PC-9 (cell line): Measurements from ENCODE around the gene HS3ST2. TPM values are rescaled to one million over a fixed set of nuclear protein-coding genes. Genes with fewer than 3 reads are reported as not detected.

ENCODE experiments used
- BruUV-seq: library from RNA; stranded (reverse); fragments of 400-500 nt; replicated peaks from 2 replicates; lab custom pipeline; 2021; lab: Mats Ljungman, UMichigan
- CTCF ChIA-PET: fragments of 300-600 bp; sonication (Branson Sonifier 250); formaldehyde crosslinking; loops from one replicate; lab custom pipeline; 2022; ENCODE audit warnings: antibody characterized with exemption; lab: Charles Lee
- POLR2A ChIA-PET: fragments of 300-600 bp; sonication (Branson Sonifier 250); formaldehyde crosslinking; loops from one replicate; lab custom pipeline; 2022; ENCODE audit warnings: antibody characterized with exemption; ENCODE audit not compliant: unreplicated experiment; lab: Charles Lee
- DNase-seq, 2 experiments: peaks; one replicate each; pipeline versions ENCODE4 v3.0.0 to v3.0.0-alpha.2; 2015 to 2022; ENCODE audit warnings: mixed read lengths in 1 of 2
- H2AFZ ChIP-seq: fragments of 200-600 bp; sonication (generic); 2 replicates; pipeline ENCODE4 v1.8.1; 2017; ENCODE audit warnings: antibody characterized with exemption
- H3F3A ChIP-seq: fragments of 200-600 bp; sonication (generic); 2 replicates; pipeline ENCODE4 v1.8.1; 2017; ENCODE audit warnings: antibody characterized with exemption, mild to moderate bottlenecking, low read depth; ENCODE audit not compliant: insufficient read depth
- H3K27ac ChIP-seq: fragments of 200-600 bp; sonication (generic); 2 replicates; pipeline ENCODE4 v1.6.1; 2016; ENCODE audit warnings: mixed run types
- H3K27me3 ChIP-seq: fragments of 200-600 bp; sonication (generic); 2 replicates; pipeline ENCODE4 v1.6.1; 2016; ENCODE audit warnings: low read depth, mixed run types; ENCODE audit not compliant: insufficient read depth
- H3K36me3 ChIP-seq: fragments of 200-600 bp; sonication (generic); 2 replicates; pipeline ENCODE4 v1.6.1; 2016; ENCODE audit warnings: low read depth, mixed run types
- H3K4me1 ChIP-seq: fragments of 200-600 bp; sonication (generic); replicated peaks from 2 replicates; pipeline ENCODE4 v1.6.1; 2016; ENCODE audit warnings: mixed run types; ENCODE audit not compliant: insufficient read depth
- H3K4me2 ChIP-seq: fragments of 200-600 bp; sonication (generic); 2 replicates; pipeline ENCODE4 v1.6.1; 2017; ENCODE audit warnings: mixed run types
- H3K4me3 ChIP-seq: fragments of 200-600 bp; sonication (generic); 2 replicates; pipeline ENCODE4 v1.6.1; 2016; ENCODE audit warnings: mixed run types
- H3K79me2 ChIP-seq: fragments of 200-600 bp; sonication (generic); 2 replicates; pipeline ENCODE4 v1.6.1; 2017; ENCODE audit warnings: low read depth, mixed run types
- H3K9me2 ChIP-seq: fragments of 200-600 bp; sonication (generic); 2 replicates; pipeline ENCODE4 v1.8.1; 2017; ENCODE audit warnings: mild to moderate bottlenecking; ENCODE audit not compliant: insufficient read depth
- H3K9me3 ChIP-seq: fragments of 200-600 bp; sonication (generic); 2 replicates; pipeline ENCODE4 v1.8.1; 2016; ENCODE audit warnings: low read depth; ENCODE audit not compliant: insufficient read depth
- H4K20me1 ChIP-seq: fragments of 200-600 bp; sonication (generic); 2 replicates; pipeline ENCODE4 v1.8.1; 2017; ENCODE audit not compliant: insufficient read depth
- EZH2 ChIP-seq: fragments of 200-600 bp; sonication (generic); IDR thresholded peaks from 2 replicates; pipeline ENCODE4 v1.8.0; 2017; ENCODE audit warnings: antibody characterized with exemption, low read depth
- intact Hi-C: fragments of 100-400 bp; cut with micrococcal nuclease; formaldehyde crosslinking; loops from one replicate; pipeline ENCODE4 v1.10.0; 2022; ENCODE audit not compliant: unreplicated experiment
- total RNA-seq: library from RNA; stranded (reverse); gene quantifications from 2 replicates; pipeline ENCODE4 v1.2.3, GENCODE V29; 2021
- TF ChIP-seq, protein P1 (sequence below): fragments of 200-600 bp; sonication (generic); conservative IDR thresholded peaks from 2 replicates; pipeline ENCODE4 v1.6.1; 2017; ENCODE audit warnings: mixed run types, antibody characterized with exemption, mild to moderate bottlenecking, moderate library complexity

Gene HS3ST2
- total RNA-seq, 1 experiment from 2014 or later = 1.1 TPM

DNA sequence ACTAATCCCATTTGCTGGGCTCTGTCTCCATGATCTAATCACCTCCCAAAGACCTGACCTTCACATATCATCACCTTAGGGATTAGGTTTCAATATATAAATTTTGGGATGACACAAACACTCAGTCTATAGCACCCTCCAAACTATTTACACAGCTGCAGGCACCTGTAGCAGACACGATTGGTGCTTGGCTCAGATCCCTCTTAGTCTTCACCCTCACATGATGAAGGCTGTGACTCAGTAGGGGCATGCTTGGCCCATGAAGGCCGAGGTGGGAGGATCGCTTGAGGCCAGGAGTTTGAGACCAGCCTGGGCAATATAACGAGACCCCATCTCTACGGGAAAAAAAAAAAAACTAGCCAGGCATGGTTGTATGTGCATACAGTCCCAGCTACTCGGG lies 73.5 kb downstream of the HS3ST2 start:
- Histone ChIP-seq H3F3A (no peaks in the 10 kb centered on the region), H3K4me2 (no peak overlapping the region), H3K4me3 (no peak overlapping the region), H2AFZ (no peak overlapping the region), H4K20me1 (no peaks in the 10 kb centered on the region), H3K27me3 (peaks cover 41% of the 10 kb centered on the region), H3K9me3 (no peaks in the 10 kb centered on the region), H3K9me2 (no peaks in the 10 kb centered on the region), H3K79me2 (no peaks in the 10 kb centered on the region), H3K4me1 (no peaks in the 10 kb centered on the region), H3K27ac (no peak overlapping the region), H3K36me3 (no peaks in the 10 kb centered on the region)
- DNase-seq = no peak
- no TSS peak for BruUV-seq
- intact Hi-C loops = no loop called here
- TF ChIP-seq, protein P1, sequence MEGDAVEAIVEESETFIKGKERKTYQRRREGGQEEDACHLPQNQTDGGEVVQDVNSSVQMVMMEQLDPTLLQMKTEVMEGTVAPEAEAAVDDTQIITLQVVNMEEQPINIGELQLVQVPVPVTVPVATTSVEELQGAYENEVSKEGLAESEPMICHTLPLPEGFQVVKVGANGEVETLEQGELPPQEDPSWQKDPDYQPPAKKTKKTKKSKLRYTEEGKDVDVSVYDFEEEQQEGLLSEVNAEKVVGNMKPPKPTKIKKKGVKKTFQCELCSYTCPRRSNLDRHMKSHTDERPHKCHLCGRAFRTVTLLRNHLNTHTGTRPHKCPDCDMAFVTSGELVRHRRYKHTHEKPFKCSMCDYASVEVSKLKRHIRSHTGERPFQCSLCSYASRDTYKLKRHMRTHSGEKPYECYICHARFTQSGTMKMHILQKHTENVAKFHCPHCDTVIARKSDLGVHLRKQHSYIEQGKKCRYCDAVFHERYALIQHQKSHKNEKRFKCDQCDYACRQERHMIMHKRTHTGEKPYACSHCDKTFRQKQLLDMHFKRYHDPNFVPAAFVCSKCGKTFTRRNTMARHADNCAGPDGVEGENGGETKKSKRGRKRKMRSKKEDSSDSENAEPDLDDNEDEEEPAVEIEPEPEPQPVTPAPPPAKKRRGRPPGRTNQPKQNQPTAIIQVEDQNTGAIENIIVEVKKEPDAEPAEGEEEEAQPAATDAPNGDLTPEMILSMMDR = no peak
- TF ChIP-seq EZH2 = no peak
- POLR2A ChIA-PET = no interaction called here
- CTCF ChIA-PET = no interaction called here

DNA sequence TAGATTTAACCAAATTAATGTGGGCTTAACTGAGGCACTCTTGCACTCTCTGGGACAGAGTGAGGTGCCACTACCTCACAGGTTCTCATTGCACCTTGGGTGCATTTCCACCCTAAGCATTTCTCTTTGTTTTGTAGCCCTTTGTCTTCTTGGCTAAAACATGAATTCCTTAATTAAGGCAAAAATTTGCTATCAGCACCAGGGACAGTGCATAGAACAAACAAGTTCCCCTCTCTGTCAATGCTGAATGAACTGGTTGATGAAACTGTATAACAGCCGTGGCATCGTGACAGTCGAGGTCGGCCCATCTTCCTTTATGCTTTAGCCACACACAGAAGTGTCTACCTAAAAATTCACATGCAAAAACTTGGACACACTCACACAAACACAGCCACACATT lies 74.8 kb downstream of the HS3ST2 start:
- no TSS peak for BruUV-seq
- no peaks in the 10 kb centered on the region for H3F3A ChIP-seq

DNA sequence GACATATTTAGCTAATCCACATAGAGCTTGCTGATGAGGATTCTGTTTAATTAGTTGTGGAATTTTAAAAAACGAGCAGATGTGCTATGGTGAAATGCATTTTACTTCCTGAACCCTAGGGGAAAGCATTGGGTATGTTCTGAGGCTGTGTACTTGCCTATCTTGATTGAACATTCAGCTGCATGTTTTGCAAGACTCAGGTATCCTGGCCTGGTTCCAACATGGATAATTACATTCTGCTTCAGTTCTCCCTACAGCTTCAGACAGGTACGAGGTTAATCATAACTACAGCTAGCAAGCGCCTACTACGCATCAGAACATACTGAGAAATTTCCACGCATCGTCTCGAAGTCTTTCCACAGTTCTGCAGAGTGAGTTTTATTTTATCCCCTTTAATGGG lies 77.0 kb downstream of the HS3ST2 start:
- H3F3A ChIP-seq = no peaks in the 10 kb centered on the region
- H3K4me2 ChIP-seq = no peak overlapping the region
- no peak overlapping the region for H3K27ac ChIP-seq
- ChIA-PET POLR2A (no interaction called here), CTCF (no interaction called here)
- TF ChIP-seq, protein P1 = no peak
- TF ChIP-seq EZH2 = no peak
- H4K20me1 ChIP-seq = no peaks in the 10 kb centered on the region
- DNase-seq = peak in 1 of 2 experiments; percentile 62
- no peaks in the 10 kb centered on the region for H3K9me3 ChIP-seq
- no peaks in the 10 kb centered on the region for H3K9me2 ChIP-seq
- H3K79me2 ChIP-seq = no peaks in the 10 kb centered on the region
- no peak overlapping the region for H3K4me3 ChIP-seq
- intact Hi-C loops = no loop called here
- no peaks in the 10 kb centered on the region for H3K4me1 ChIP-seq
- H3K36me3 ChIP-seq = no peaks in the 10 kb centered on the region
- H3K27me3 ChIP-seq = peaks cover 33% of the 10 kb centered on the region
- BruUV-seq = no TSS peak
- H2AFZ ChIP-seq = no peak overlapping the region

More for the DNA sequence above, 74.8 kb downstream of the HS3ST2 start:
- ChIA-PET POLR2A (no interaction called here), CTCF (no interaction called here)
- Histone ChIP-seq H3K4me1 (no peaks in the 10 kb centered on the region), H3K27me3 (peaks cover 31% of the 10 kb centered on the region), H3K9me2 (no peaks in the 10 kb centered on the region), H3K79me2 (no peaks in the 10 kb centered on the region), H3K36me3 (no peaks in the 10 kb centered on the region), H3K9me3 (no peaks in the 10 kb centered on the region), H3K27ac (no peak overlapping the region), H4K20me1 (no peaks in the 10 kb centered on the region), H3K4me2 (no peak overlapping the region), H3K4me3 (no peak overlapping the region), H2AFZ (no peak overlapping the region)
- DNase-seq = no peak
- TF ChIP-seq EZH2 = no peak
- TF ChIP-seq, protein P1 = no peak
- intact Hi-C loops = no loop called here
